RWPE2 (cell line): ENCODE data around the gene LRRC56.

Experiments used
- ATAC-seq: fragments of 200-7000 bp; cut with Tn5 transposase; 3 replicates; pipeline ENCODE4 v1.9.1; 2021; ENCODE audit warnings: low read depth
- DNase-seq: peaks from one replicate; pipeline ENCODE4 v3.0.0-alpha.2; 2020; ENCODE audit warnings: low spot score
- H3K27ac ChIP-seq: fragments of 450-650 bp; 2 replicates; pipeline ENCODE4 v1.5.1; 2017; ENCODE audit warnings: mild to moderate bottlenecking; ENCODE audit not compliant: poor library complexity, severe bottlenecking
- H3K27me3 ChIP-seq: fragments of 250-450 bp; sonication (Bioruptor Pico); 2 replicates; pipeline ENCODE4 v1.5.1; 2021; ENCODE audit warnings: mild to moderate bottlenecking, moderate library complexity; ENCODE audit not compliant: insufficient read depth, poor library complexity, severe bottlenecking
- H3K36me3 ChIP-seq: fragments of 250-450 bp; sonication (Bioruptor Pico); 2 replicates; pipeline ENCODE4 v1.5.1; 2020; ENCODE audit warnings: low read depth, mild to moderate bottlenecking, moderate library complexity
- H3K4me1 ChIP-seq: fragments of 250-450 bp; sonication (Bioruptor Pico); 2 replicates; pipeline ENCODE4 v1.5.1; 2021; ENCODE audit warnings: mild to moderate bottlenecking, moderate library complexity; ENCODE audit not compliant: insufficient read depth, poor library complexity, severe bottlenecking
- H3K4me3 ChIP-seq: fragments of 250-450 bp; sonication (Bioruptor Pico); 2 replicates; pipeline ENCODE4 v1.5.1; 2021; ENCODE audit warnings: mild to moderate bottlenecking, moderate library complexity; ENCODE audit not compliant: severe bottlenecking
- H3K9me3 ChIP-seq: fragments of 250-450 bp; sonication (Bioruptor Pico); 2 replicates; pipeline ENCODE4 v1.5.1; 2021; ENCODE audit warnings: mild to moderate bottlenecking, moderate library complexity; ENCODE audit not compliant: severe bottlenecking
- TF ChIP-seq, protein P1 (sequence below): fragments of 450-650 bp; IDR thresholded peaks from one replicate; pipeline ENCODE4 v1.5.1; 2017; ENCODE audit warnings: mild to moderate bottlenecking, moderate library complexity; ENCODE audit not compliant: poor library complexity, severe bottlenecking

LRRC56 gene

DNA sequence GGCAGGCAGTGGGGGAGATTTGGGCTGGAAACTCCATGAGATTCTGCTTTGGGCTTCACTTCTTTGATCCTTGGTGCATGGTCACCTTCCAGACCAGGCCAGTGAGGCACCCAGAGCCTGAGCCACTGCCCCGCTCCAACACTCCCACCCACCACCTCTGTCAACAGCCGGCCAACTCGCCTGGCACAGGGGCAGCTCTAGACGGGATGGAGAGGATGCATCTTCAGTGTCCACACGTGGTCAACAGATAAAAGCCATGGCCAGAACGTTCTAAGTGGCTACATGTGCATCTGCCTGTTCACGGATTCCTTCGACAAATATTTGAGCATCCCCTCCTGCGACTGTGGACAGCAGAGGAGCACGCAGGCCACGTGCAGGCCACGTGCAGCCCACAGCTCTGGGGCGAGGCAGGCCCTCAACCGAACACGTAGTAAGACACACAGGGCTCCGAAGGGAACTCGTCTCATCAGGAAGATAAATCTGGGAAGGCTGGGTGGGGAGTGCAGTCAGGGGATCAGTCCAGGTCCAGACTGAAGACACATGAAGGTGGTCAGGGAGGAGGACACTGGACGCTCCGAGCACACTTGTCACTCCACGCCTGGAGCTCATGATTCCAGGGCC lies 1.2 kb downstream of the LRRC56 start:
- ATAC-seq: no peak
- no peak overlapping the region for H3K27ac ChIP-seq

DNA sequence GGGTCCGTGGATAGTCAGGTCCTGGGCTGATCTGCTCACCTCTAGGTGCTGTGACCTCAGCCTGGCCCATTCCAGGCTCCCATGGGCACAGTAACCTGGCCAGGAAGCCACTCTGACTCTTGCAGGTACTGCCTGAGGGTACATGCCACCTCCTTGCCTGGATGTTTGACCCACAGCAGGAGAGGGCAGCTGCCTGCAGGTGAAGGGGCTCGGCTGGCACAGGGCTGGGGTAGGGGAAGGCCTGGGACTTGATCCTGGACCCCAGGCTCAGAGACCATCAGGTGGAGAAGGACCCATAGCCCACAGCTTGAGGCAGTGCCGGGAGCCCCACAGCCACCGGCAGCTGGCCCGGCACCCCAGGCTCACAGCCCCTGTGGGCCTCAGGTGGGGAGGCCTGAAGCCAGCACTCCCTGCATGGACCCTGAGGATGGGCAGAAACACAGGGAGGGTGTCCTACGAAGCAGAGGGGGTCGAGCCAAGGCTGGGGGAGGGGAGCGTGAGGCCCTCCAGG lies 2.7 kb downstream of the LRRC56 start:
- no peaks in the 10 kb centered on the region for H3K36me3 ChIP-seq
- H3K4me1 ChIP-seq: no peaks in the 10 kb centered on the region
- no peak overlapping the region for H3K4me3 ChIP-seq
- DNase-seq: no peak
- no peaks in the 10 kb centered on the region for H3K9me3 ChIP-seq
- no peak for ATAC-seq
- no peaks in the 10 kb centered on the region for H3K27me3 ChIP-seq
- TF ChIP-seq, protein P1, sequence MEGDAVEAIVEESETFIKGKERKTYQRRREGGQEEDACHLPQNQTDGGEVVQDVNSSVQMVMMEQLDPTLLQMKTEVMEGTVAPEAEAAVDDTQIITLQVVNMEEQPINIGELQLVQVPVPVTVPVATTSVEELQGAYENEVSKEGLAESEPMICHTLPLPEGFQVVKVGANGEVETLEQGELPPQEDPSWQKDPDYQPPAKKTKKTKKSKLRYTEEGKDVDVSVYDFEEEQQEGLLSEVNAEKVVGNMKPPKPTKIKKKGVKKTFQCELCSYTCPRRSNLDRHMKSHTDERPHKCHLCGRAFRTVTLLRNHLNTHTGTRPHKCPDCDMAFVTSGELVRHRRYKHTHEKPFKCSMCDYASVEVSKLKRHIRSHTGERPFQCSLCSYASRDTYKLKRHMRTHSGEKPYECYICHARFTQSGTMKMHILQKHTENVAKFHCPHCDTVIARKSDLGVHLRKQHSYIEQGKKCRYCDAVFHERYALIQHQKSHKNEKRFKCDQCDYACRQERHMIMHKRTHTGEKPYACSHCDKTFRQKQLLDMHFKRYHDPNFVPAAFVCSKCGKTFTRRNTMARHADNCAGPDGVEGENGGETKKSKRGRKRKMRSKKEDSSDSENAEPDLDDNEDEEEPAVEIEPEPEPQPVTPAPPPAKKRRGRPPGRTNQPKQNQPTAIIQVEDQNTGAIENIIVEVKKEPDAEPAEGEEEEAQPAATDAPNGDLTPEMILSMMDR: no peak
- H3K27ac ChIP-seq: no peak overlapping the region

More for the DNA sequence above, 1.2 kb downstream of the LRRC56 start:
- no peak overlapping the region for H3K4me3 ChIP-seq
- H3K4me1 ChIP-seq: no peaks in the 10 kb centered on the region
- H3K27me3 ChIP-seq: no peaks in the 10 kb centered on the region
- H3K36me3 ChIP-seq: peaks cover 9% of the 10 kb centered on the region
- no peak for DNase-seq
- no peaks in the 10 kb centered on the region for H3K9me3 ChIP-seq
- TF ChIP-seq, protein P1: no peak

DNA sequence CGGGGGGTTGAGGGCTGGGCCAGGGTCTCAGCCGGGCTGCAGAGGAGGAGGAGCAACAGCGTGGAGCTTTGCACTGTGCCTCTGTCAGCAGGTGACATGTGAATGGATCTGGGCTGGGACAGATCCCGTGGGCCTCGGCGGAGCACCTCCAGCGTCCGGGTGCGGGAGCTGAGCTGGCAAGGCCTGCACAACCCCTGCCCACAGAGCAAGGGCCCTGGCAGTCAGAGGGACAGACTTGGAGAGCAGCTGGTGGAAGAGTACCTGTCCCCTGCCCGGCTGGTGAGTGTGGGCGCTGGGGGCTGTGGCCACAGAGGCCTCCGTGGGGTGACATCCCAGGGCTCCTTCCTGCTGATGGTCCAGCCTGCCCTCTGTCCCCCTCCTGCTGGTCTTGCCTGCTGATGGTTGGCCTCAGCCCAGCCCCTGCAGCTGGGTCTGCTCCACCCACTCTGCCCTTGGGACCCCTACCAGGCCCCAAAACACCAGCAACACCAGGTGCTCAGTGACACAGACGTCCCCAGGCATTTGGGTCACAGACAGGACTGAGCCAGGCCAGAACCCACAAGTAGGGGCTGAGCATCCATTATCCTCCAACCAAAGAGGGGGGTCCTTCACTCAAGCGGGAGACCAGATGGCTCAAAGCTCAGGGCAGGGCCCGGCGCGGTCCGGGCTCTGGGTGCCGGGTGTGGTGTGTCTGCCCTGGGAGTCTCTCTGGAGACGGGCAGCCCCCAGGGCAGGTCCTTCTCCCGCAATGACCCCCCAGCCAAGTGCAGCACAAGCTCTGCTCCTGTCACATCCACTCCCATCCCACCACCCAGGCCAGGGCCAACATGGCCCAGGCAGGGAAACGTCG lies 3.5 kb downstream of the LRRC56 start:
- no peak overlapping the region for H3K27ac ChIP-seq
- TF ChIP-seq, protein P1: no peak
- no peaks in the 10 kb centered on the region for H3K4me1 ChIP-seq
- H3K36me3 ChIP-seq: no peaks in the 10 kb centered on the region
- H3K27me3 ChIP-seq: no peaks in the 10 kb centered on the region
- DNase-seq (peak; percentile 69), ATAC-seq (no peak)
- no peaks in the 10 kb centered on the region for H3K9me3 ChIP-seq
- H3K4me3 ChIP-seq: no peak overlapping the region

DNA sequence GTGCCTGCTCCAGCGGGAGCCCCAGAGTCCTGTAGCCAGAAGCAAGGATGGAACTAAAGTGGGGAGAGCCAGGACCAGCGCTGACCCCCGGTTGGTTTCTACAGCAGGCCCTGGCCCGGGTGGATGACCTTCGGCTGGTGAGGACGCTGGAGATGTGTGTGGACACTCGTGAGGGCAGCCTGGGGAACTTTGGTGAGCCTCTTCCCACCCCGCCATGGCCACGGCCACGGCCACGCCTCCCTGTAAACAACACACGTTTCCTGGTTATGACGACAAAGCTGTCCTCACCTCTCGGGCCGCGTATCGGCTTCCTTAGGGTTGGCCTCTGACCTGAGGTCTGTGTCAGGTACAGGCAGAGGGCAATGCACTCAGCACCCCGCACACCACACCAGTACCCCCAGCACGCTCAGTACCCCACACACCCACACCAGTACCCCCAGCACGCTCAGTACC lies 4.1 kb downstream of the LRRC56 start:
- no peaks in the 10 kb centered on the region for H3K27me3 ChIP-seq
- no peaks in the 10 kb centered on the region for H3K36me3 ChIP-seq
- H3K9me3 ChIP-seq: no peaks in the 10 kb centered on the region
- no peak overlapping the region for H3K4me3 ChIP-seq
- TF ChIP-seq, protein P1: no peak
- H3K27ac ChIP-seq: no peak overlapping the region
- no peak for DNase-seq
- no peaks in the 10 kb centered on the region for H3K4me1 ChIP-seq
- ATAC-seq: no peak
